Measurements from ENCODE around the gene FPR2.
"Not testable (repeated sequence)": the region's sequence is repeated elsewhere in the genome, so short reads cannot be mapped to it uniquely, and the experiment has no call there.

FPR2 gene, protein sequence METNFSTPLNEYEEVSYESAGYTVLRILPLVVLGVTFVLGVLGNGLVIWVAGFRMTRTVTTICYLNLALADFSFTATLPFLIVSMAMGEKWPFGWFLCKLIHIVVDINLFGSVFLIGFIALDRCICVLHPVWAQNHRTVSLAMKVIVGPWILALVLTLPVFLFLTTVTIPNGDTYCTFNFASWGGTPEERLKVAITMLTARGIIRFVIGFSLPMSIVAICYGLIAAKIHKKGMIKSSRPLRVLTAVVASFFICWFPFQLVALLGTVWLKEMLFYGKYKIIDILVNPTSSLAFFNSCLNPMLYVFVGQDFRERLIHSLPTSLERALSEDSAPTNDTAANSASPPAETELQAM

DNA sequence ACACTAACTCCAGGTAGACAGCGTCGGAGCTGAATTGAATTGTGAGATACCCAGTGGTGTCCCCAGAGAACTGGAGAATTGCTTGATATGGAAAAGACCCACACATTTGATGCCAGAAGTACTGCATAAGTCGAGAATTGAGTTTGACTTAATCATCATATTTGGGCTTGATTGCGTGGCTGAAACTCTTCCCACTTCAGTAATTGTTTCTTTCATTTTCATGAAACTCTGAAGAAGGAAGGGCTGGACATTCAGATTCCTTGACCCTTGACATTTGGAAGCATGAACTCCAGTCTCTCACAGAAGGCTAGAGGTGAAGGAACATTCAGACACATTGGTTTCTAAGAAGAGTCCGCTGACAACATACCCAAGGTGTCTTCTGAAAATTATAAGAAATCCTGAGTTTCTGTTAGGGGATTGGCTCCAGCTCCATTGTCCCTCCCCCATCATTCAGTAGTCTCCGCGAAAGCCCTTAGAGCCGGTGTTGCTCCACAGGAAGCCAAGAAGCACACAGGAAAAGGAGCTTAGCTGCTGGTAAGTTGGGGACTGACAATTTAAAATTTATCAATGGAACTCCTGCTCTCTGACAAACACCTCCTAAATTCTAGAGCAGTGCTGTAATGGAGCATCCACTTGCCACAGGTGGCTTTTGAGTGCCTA lies at the start of gene FPR2:
TSS of gene FPR2 (plus strand) at position 484 of the 660 bp plus-strand sequence. CDS start 7,479 bp downstream, outside the sequence.
- no peak for FAIRE-seq

DNA sequence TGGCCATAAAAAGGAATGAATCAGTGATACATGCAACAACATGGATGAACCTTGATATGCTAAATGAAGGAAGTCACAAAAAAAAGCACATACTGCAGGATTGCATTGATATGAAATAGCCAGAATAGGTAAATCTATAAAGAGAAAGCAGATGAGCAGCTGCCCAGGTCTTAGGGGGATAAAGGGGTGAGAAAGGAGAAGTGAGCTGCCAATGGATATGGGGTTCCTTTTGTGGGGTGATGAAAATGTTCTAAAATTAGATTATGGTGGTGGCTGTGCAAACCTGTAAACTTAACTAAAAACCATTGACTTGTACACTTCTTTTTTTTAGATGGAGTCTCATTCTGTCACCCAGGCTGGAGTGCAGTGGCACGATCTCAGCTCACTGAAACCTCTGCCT lies 49.3 kb upstream of the FPR2 start:
- FAIRE-seq = no peak

DNA sequence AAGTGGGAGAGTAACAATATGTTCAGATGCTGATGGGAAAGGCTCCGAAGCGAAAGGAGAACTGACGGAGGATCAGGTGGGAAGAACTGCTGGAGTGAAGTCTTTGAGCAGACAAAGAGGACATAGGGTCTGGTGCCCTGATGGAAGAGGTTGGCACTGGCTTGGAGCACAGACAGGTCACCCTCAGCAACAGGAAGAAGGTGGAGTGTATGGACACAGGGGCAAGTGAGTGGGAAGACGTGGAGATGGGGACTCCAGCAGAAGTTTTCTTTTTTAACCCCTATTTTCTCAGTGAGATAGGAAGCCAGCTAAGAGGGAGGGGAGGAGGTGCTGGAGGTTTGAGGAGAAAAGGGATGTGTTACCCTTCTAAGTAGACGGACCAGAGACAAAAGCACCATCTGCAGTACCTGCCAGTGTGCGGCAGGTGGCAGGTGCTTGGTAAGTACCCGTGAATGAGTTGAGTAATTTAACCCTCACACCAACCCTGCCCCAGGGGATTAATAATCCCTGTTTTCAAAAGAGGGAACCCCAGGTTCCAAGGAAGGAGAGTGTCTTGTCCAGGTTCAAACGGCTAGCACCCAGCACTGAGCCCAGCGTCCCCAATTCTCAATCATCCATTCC lies 48.4 kb upstream of the FPR2 start:
- no peak for FAIRE-seq

DNA sequence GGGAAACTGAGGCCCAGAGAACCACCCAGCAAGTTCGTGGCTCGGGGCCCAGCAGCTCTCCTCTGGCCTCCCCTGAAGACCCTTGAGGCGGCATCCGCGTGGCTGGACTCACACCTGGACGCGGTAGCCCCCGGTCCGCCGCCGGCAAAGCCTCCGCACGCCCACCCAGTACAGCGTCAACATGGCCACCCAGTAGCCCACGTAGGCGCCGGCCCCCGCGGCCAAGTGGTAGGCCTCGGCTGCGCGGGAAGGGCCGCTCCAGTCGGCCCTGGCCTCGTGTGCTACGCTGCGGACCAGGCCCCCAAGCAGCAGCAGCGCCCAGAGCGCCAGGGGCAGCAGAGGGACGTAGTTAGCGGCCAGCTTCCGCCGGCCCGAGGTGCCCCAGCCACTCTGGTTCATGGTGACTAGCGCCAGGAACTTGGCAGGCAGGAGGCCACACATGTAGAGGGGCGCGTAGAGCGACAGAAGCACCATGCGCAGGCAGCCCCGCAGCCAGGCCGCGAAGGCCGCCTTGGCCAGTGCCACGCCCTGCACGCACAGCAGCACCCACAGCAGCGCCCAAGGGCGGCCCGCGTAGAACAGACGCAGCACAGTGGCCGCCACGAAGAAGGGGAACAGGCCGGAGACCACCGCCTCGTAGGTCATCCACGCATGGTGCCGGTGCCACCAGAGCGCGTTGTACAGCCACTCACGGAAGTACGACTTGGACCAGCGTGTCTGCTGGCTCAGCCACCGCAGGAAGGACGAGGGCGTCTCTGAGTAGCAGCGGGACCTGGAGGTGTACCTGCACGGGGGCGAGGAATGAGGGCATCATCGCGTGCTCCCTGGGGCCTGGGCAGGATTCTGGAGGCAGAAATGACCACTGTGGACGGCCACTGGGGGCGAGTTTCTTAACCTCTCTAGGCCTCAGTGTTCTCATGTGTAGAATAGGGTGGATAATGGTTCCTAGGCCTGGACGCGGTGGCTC lies 47.4 kb upstream of the FPR2 start:
- no peak for FAIRE-seq

DNA sequence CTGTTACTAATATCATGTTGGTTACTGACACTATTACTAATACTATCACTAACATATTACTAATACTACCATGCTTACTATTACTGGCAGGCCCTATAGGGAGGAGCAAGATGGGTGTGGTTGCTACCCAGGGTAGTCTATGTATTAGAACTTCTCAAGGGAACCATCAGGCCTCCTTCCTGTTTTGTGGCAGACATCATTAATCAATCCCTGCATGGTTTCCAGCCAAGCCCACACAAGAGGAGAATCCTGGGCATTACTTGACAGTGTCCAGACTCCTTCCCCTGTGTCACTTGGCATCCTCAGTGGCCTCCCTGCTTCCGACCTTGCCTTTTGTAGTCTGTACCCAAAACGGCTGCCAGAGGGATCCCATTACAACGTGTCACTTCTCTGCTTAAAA lies 46.1 kb upstream of the FPR2 start:
- FAIRE-seq = no peak

DNA sequence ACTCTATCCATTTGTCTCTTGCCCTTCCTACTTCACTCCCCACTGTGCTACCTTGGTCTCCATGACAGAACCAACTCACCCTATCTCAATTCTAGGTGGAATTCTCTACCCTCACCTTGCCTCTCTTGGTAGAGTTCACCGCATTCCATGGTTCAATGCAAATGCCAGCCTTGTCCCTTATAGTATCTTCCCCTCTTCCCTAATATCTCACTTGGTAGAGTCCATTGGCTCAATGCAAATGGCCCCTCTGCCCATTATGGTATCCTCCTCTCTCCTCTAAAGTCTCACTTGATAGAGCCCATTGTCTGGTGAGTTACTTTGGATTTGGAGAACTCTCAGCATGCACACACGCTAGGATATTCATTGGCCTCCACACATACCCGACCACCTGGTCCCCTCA lies 45.1 kb upstream of the FPR2 start:
- FAIRE-seq = no peak

DNA sequence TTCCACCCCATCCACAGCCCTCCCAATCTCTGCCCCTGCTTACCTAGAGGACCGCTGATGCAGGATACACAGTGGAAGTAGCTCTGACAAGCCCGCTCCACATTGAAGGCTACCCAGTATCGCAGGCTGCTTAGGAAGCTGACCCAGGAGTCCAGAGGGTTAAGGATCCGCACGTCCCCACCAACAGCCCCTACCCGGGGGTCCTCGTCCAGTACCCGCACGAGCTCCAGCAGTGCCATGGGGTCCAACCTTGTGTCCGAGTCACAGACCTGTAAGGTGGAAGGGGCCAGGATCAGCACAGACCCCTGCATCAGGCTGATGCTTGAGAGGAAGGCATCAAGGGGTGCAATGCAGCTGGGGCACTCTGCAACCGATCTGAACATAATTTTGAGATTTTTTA lies 44.1 kb upstream of the FPR2 start:
- FAIRE-seq = no peak

DNA sequence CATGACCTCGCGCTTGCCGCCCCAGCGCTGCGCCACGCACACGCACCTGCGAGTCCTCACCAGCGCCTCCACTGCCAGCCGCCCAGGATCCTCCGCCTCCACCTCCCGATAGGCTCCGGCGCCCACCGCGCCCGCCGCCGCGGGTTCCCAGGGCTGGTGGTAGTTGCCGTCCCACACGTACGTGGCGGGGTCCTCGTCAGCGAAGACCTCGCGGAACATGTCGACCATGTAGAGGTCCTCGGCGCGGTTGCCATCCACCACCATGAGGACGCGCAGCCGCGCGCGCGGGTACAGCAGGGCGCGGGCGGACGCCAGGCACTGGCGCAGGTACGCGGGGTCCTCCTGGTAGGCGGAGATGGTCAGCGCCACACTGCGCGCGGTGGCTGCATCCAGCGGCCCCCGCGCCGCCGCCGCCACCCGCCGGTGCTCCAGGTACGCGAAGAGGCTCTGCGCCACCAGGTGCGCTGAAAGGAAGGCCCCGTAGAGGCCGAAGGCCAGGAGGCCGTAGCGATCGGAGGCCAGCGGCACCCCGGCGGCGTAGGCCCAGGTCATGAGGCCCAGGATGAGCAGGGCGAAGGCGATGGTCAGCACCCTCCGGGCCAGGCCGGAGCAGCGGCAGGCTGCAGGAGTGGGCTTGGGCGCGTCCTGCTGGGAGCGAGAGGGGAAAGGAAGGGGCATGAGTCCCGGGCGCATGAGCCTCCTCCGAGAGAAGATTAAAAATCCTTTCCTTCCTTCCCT lies 41.6 kb upstream of the FPR2 start:
- no peak for FAIRE-seq

DNA sequence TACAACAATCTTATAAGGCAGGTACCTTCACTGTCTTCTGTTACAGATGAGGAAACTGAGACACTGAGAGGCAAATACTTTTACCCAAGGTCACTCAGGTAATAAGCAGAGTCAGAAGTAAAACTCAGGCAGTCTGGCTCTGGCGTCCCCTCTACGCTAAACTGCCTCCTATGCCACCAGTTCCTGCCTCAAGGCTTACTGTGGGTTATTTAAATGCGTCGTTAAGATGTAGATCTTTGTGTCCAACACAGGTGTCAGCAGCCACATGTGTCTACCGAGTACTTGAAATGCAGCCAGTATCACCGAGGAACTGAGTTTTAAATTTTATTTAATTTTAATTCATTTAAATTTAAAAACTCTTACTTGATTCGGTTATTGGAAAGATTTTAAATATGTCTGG lies 39.1 kb upstream of the FPR2 start:
- FAIRE-seq = no peak

DNA sequence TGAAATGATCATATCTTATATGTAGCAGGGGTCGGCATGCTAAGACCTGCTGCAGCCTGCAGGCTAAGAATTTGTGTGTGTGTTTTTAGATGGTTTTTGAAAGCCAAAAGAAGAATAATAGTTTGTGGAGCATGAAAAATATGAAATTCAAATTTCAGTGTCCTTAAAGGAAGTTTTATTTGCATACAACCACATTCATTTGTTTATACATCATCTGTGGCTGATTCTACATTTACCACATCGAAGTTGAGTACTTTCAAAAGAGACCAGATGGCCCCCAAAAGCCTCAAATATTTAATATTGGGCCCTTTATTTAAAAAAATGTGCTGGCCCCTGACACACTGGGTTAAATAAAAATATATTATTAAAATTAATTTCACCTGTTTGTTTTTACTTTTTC lies 38.5 kb upstream of the FPR2 start:
- FAIRE-seq = no peak

DNA sequence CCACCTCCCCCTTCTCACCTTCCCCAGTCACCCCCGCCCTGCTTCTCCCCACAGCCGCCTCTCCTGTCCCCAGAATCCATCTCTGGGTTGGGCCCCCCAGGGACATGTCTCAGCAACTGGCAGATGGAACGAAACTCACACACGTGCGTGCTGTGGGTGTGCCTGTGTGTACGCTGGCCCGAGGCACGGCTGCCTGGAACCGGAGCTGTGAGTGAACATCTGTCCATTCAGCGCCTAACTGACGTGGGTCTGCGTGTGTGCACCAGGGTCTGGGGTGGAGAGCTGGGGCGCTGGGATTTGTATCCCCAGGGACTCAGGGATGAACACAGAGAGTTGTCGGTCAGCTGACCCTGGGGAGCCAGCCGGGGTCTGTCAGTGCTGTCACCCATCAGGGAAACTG lies 36.4 kb upstream of the FPR2 start:
- no peak for FAIRE-seq

DNA sequence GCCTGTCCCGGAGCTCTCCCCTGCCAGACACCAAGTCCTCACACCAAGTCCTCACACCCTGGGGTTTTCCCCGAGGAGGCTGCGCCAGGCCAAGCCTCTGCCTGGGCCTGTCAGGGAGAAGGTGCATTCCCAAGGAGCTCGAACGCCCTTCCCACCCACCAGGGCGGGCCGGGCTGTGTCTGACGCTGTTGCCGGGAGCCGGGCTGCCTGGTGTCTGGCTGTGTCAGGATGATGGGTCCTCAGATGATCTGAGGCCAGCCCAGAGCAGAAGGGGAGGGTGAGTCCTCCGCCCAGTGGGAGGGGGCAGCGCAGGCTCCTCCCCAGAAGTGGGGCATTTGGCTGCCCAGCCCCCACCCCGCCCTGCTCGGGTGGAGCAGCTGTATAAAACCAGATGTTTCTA lies 34.9 kb upstream of the FPR2 start:
- no peak for FAIRE-seq

DNA sequence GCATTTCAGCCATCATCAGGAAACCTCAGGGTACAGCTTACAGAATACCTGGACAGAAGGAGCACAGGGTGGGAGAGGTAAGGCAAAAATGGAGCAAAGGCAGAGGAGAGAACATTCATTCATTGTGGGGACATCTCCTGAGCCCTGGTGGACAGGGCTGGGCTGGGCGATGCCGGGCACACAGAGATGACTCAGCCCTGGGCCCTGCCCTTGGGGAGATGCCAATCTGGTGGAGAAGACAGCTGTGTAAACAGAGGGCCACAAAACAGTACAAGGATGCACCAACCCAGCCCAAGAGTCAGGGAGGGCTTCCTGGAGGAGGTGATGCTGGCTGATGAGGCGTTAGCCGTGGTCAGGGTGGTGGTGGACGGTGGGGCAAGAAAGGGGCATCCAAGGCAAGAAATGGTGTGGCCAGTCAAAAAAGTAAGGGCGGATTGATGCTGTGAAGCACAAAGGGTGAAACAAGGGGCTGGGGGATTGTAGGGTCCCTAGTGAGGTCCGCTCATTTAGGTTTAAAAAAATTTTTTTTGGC lies 33.6 kb upstream of the FPR2 start:
- no peak for FAIRE-seq

DNA sequence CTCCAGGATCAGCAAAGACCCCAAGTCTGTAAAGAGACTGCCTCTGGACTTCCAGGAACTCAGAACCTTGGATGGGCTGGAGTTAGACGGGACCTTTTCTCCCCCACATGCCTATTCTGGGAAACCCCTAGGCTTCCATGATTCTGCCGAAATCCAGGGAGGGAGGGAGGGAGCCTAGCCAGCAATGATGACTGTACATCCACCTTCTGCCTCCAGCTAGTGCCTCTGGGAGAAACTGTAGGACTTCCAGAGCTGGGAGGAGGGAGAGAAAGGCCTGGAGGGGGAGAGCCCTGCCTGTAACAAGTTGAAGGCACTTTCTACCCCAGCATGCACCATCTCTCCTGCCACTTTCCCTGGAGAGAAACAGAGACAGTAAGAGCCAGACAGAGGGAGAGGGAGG lies 31.2 kb upstream of the FPR2 start:
- no peak for FAIRE-seq

DNA sequence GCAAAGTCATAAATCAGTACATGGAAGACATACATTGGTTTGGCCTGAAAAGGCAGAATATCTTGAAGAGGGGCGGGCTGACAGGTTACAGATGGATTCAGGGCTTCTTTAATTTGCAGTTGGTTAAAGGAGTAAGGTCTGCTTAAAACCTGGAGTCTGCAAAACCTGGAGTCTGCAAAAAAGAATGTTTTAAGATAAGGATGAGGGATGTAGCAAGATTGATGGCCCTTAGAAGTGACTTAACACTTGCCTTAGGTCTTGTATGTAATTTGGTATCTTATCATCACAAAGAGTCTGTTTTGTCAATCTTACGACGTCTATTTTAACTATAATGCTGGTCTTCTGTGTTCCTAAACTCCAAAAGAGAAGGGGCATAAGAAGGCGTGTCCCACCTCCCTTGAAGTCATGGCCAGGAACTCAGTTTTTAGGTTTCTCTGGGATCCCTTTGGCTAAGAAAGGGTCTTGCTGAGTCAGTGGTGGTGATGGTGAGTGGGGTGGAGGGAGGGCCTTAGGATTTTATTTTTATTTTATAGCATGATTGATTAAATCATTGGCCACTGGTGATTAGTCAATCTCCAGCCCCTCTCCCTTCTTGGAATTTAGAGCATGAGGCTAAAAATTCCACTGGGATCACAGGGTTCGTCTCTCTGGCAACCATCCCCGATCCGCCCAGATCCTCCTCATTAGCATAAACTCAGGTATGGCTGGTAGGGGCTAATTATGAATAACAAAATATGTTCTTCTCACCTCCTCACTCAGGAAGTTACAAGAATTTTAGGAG lies 27.0 kb upstream of the FPR2 start:
- FAIRE-seq = no peak

DNA sequence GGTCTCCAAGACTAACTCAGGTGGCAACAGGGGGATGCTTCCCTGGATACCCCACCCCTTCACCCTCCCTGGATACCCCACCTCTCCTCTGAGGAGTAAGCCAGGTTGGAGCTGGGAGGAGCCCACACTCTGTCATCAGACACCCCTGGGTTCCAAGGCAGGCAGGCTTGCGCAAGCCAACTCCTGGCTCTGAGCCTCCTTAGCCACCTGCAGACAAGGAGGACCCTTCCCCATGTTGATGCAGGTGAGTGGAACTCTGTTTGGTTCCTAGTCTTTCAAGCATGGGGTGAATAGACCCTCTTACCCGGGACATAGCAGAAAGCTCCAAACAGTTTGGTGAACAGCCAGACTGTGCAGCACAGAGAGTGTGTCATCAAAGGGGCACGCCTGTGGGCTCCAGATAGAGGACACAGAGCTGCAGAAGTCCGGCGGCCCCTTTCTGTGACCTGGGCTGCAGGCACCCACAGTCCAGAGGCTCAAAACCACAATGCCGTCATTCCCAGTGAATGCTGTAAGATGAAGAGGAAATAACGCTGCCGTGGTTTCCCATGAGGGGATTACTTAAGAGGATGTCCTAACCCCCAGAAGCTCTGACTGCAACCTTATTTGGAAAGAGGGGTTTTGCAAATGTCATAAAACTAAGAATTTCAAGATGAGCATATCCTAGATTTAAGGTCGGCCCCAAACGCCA lies 25.1 kb upstream of the FPR2 start:
- FAIRE-seq = no peak

DNA sequence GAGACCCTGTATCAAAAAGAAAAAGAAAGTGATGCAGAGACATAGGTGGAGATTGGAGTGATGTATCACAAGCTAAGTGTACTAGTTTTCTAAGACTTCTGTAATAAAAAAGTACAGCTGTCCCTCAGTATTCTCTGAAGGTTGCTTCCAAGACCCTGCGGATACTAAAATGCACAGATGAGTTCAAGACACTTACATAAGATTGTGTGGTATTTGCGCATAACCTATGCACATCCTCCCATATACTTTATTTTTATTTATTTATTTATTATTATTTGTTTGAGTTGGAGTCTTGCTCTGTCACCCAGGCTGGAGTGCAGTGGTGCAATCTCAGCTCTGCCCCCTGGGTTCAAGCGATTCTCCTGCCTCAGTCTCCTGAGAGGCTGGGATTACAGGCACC lies 23.6 kb upstream of the FPR2 start:
- no peak for FAIRE-seq

DNA sequence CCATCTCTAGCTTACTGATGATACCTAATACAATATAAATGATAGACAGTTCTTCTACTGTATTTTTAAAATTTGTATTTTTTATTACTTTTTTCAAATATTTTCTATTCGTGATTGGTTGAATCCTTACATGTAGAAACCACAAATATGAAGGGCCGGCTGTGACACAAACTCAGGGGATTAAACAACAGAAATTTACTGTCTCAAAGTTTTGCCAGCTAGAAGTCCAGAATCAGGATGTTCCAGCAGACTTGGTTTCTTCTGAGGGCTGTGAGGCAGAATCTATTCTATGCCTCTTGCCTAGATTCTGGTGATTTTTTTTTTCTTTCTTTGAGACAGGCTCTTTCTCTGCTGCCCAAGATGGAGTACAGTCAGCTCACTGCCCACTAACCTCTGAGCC lies 23.1 kb upstream of the FPR2 start:
- no peak for FAIRE-seq

DNA sequence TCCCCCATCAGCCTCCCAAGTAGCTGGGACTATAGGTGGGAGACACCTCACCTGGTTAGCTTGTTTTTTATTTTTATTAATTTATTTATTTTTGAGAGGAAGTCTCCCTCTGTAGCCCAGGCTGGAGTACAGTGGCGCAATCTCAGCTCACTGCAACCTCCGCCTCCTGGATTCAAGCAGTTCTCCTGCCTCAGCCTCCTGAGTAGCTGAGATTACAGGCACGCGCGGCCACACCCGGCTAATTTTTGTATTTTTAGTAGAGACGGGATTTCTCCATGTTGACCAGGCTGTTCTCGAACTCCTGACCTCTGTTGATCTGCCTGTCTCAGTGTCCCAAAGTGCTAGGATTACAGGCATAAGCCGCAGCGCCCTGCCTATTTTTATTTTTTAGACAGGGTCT lies 22.5 kb upstream of the FPR2 start:
- FAIRE-seq = not testable (repeated sequence)

DNA sequence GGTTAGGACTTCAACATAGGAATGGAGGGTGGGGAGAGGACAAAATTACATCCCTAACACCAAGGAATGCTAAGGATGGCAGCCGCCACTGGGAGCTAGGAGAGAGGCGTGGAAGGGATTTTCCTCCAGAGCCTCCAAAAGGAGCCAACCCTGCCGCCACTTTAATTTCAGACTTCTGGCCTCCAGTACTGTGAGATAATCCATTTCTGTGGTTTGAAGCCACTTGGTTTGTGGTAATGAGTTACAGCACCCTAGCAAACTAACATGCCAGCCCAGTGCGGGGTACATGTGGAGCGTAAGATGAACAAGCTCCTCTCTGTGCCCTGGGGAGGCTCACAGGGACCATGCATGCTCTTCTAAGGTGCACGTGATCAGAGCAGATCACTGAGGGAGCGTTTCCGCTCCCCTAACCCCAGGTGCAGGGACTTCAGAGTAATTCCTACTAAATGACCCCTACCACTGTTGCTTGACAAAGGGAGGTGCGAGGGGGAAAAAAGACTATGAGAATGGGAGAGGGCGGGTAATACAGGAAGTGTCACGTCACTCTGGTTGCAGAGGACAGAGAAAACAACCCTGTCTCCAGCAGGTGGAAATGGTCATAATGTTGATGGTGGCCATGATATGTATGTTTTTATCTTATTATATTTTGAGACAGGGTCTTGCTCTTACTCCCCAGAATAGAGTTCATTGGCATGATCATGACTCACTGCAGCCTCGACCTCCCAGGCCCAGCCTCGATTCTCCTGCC lies 21.3 kb upstream of the FPR2 start:
- FAIRE-seq = no peak

All from colon (tissue), 2 donors.